ENCODE results near the gene DLX3. TPM values are rescaled to one million over a fixed set of nuclear protein-coding genes. Genes with fewer than 3 reads are reported as not detected.
"Not testable (repeated sequence)": the region's sequence is repeated elsewhere in the genome, so short reads cannot be mapped to it uniquely, and the experiment has no call there.

Gene DLX3
- polyA plus RNA-seq, 3 donors: not detected

DNA sequence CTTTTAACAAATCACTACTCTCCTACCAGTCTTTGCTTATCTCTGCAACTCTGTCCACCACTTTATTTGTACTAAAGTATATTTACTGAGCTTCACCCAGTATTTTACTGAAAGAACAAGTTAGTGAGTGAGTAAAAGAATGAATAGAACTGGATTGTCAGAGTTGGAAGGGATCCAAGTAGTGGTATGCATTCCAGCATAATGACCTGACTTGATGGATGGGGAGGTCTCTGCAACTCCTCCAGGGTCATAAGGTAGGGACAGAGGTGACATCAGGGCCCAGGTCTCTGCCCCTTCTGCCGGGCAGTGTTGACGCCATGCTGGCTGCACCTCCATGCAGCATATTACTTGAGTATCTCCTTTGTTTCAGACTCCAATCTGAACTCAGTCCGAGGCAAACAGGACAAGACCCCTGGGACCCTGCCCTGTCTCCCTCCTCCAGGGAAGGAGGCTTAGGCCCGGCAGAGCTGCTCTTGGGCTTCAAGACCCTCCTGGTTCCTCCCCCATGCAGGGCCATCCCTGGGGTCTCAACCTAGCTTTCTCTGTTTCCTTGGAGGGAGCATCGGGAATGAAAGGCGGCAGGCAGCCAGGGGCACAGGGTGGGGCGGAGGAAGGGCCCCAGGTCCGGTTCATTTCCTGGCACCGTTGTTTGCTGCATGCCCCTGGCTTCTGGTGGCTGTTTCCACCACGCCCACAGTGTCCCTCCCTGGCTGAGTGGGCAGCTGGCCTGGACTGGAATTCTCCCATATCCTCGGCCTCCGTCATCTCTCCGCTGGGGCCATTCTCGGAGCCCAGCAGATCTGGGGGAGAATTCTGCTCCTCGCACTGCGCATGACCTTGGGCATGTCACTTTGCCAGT lies 48.5 kb upstream of the DLX3 start:
- Mint-ChIP-seq H3K4me3 (no peak overlapping the region), H3K27ac (peak overlapping the region in 1 of 7 donors; percentile 68), H3K36me3 (no peaks in the 10 kb centered on the region), H3K27me3 (ENCODE audit: low read depth in 3 of 3) (peaks cover 5 to 7% (median 6%) of the 10 kb centered on the region in 3 donors), H3K9me3 (no peaks in the 10 kb centered on the region), H3K4me1 (peaks cover 5% of the 10 kb centered on the region)
- Histone ChIP-seq H3K79me2 (ENCODE audit: insufficient read depth, low read length) (no peaks in the 10 kb centered on the region), H3K4me2 (replicated peaks; ENCODE audit: extremely low read depth, low read length, poor library complexity, severe bottlenecking) (no peak overlapping the region), H2AFZ (ENCODE audit: insufficient read depth, low read depth, low read length, poor library complexity, severe bottlenecking) (no peak overlapping the region), H3K9me3 (replicated peaks in 1 of 2; ENCODE audit: control insufficient read depth in 1 of 2, insufficient read depth in 1 of 2, low read length in 2 of 2) (no peaks in the 10 kb centered on the region), H3K4me1 (ENCODE audit: control insufficient read depth in 1 of 2, insufficient read depth in 2 of 2, low read length in 2 of 2) (no peaks in the 10 kb centered on the region), H3K9ac (ENCODE audit: insufficient read depth, low read length, poor library complexity, severe bottlenecking) (peak overlapping the region; percentile 12), H3K4me3 (replicated peaks in 1 of 3; ENCODE audit: low read depth in 2 of 3, low read length in 3 of 3) (no peak overlapping the region), H4K20me1 (ENCODE audit: insufficient read depth, low read length) (no peaks in the 10 kb centered on the region), H3K27me3 (ENCODE audit: control insufficient read depth in 2 of 2, insufficient read depth in 2 of 2, low read length in 2 of 2) (no peaks in the 10 kb centered on the region), H3K36me3 (replicated peaks in 1 of 2; ENCODE audit: control insufficient read depth in 1 of 2, insufficient read depth in 2 of 2, low read length in 2 of 2) (no peaks in the 10 kb centered on the region), H3K27ac (ENCODE audit: low read depth in 1 of 2, low read length in 2 of 2) (no peak overlapping the region)
- intact Hi-C loops (cut with micrococcal nuclease): no loop called here
- WGBS (ENCODE audit: insufficient coverage): 88% methylated on average over 14 of the region's 16 CpGs
- no peak for DNase-seq
- TF ChIP-seq, protein P1, sequence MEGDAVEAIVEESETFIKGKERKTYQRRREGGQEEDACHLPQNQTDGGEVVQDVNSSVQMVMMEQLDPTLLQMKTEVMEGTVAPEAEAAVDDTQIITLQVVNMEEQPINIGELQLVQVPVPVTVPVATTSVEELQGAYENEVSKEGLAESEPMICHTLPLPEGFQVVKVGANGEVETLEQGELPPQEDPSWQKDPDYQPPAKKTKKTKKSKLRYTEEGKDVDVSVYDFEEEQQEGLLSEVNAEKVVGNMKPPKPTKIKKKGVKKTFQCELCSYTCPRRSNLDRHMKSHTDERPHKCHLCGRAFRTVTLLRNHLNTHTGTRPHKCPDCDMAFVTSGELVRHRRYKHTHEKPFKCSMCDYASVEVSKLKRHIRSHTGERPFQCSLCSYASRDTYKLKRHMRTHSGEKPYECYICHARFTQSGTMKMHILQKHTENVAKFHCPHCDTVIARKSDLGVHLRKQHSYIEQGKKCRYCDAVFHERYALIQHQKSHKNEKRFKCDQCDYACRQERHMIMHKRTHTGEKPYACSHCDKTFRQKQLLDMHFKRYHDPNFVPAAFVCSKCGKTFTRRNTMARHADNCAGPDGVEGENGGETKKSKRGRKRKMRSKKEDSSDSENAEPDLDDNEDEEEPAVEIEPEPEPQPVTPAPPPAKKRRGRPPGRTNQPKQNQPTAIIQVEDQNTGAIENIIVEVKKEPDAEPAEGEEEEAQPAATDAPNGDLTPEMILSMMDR (IDR thresholded peaks at IDR 0.05): no peak

DNA sequence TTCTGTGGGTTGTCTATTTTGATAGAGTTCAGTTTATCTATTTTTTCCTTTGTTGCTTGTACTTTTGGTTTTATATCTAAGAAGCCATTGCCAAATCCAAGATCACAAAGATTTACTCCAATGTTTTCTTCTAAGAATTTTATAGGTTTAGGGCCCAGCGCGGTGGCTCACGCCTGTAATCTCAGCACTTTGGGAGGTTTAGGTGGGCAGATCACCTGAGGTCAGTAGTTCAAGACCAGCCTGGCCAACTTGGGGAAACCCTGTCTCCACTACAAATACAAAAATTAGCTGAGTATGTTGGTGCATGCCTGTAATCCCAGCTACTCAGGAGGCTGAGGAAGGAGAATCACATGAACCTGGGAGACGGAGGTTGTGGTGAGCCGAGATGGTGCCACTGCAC lies 47.2 kb upstream of the DLX3 start:
- no peaks in the 10 kb centered on the region for H3K27me3 ChIP-seq (ENCODE audit: control insufficient read depth in 2 of 2, insufficient read depth in 2 of 2, low read length in 2 of 2)
- WGBS (ENCODE audit: insufficient coverage): no CpG with 5 or more reads among the region's 5 CpGs
- H3K4me3 ChIP-seq (replicated peaks in 1 of 3; ENCODE audit: low read depth in 2 of 3, low read length in 3 of 3): no peak overlapping the region
- Mint-ChIP-seq H3K36me3 (no peaks in the 10 kb centered on the region), H3K4me3 (no peak overlapping the region), H3K27ac (no peak overlapping the region), H3K9me3 (no peaks in the 10 kb centered on the region), H3K4me1 (no peaks in the 10 kb centered on the region), H3K27me3 (ENCODE audit: low read depth in 3 of 3) (peaks cover 5 to 8% (median 7%) of the 10 kb centered on the region in 3 donors)
- no peaks in the 10 kb centered on the region for H3K79me2 ChIP-seq (ENCODE audit: insufficient read depth, low read length)
- no peaks in the 10 kb centered on the region for H3K9me3 ChIP-seq (replicated peaks in 1 of 2; ENCODE audit: control insufficient read depth in 1 of 2, insufficient read depth in 1 of 2, low read length in 2 of 2)
- H2AFZ ChIP-seq (ENCODE audit: insufficient read depth, low read depth, low read length, poor library complexity, severe bottlenecking): no peak overlapping the region
- H3K4me2 ChIP-seq (replicated peaks; ENCODE audit: extremely low read depth, low read length, poor library complexity, severe bottlenecking): no peak overlapping the region
- intact Hi-C loops (cut with micrococcal nuclease): no loop called here
- H3K4me1 ChIP-seq (ENCODE audit: control insufficient read depth in 1 of 2, insufficient read depth in 2 of 2, low read length in 2 of 2): no peaks in the 10 kb centered on the region
- no peak overlapping the region for H3K9ac ChIP-seq (ENCODE audit: insufficient read depth, low read length, poor library complexity, severe bottlenecking)
- TF ChIP-seq, protein P1 (IDR thresholded peaks at IDR 0.05): no peak
- DNase-seq: no peak
- H3K36me3 ChIP-seq (replicated peaks in 1 of 2; ENCODE audit: control insufficient read depth in 1 of 2, insufficient read depth in 2 of 2, low read length in 2 of 2): no peaks in the 10 kb centered on the region
- H3K27ac ChIP-seq (ENCODE audit: low read depth in 1 of 2, low read length in 2 of 2): no peak overlapping the region
- H4K20me1 ChIP-seq (ENCODE audit: insufficient read depth, low read length): no peaks in the 10 kb centered on the region

DNA sequence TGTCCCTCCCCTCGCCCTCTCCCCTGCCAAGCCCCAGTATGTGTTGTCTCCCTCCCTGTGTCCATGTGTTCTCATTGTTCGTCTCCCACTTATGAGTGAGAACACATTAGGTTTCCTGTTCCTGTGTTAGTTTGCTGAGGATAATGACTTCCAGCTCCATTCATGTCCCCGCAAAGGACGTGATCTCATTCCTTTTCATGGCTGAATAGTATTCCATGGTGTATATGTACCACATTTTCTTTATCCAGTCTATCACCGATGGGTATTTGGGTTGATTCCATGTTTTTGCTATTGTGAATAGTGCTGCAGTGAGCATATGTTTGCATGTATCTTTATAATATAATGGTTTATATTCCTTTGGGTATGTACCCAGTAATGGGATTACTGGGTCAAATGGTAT lies 45.5 kb upstream of the DLX3 start:
- H3K27me3 ChIP-seq (ENCODE audit: control insufficient read depth in 2 of 2, insufficient read depth in 2 of 2, low read length in 2 of 2); H3K9me3 ChIP-seq (replicated peaks in 1 of 2; ENCODE audit: control insufficient read depth in 1 of 2, insufficient read depth in 1 of 2, low read length in 2 of 2); intact Hi-C loops (cut with micrococcal nuclease); H3K4me2 ChIP-seq (replicated peaks; ENCODE audit: extremely low read depth, low read length, poor library complexity, severe bottlenecking); H4K20me1 ChIP-seq (ENCODE audit: insufficient read depth, low read length); H3K9me3 Mint-ChIP-seq; H3K4me3 ChIP-seq (replicated peaks in 1 of 3; ENCODE audit: low read depth in 2 of 3, low read length in 3 of 3); DNase-seq; H3K27ac ChIP-seq (ENCODE audit: low read depth in 1 of 2, low read length in 2 of 2); H3K4me1 Mint-ChIP-seq; H3K36me3 Mint-ChIP-seq; H3K27ac Mint-ChIP-seq; H3K4me3 Mint-ChIP-seq; H3K79me2 ChIP-seq (ENCODE audit: insufficient read depth, low read length); H3K4me1 ChIP-seq (ENCODE audit: control insufficient read depth in 1 of 2, insufficient read depth in 2 of 2, low read length in 2 of 2); H3K36me3 ChIP-seq (replicated peaks in 1 of 2; ENCODE audit: control insufficient read depth in 1 of 2, insufficient read depth in 2 of 2, low read length in 2 of 2); H3K27me3 Mint-ChIP-seq (ENCODE audit: low read depth in 3 of 3); H2AFZ ChIP-seq (ENCODE audit: insufficient read depth, low read depth, low read length, poor library complexity, severe bottlenecking); H3K9ac ChIP-seq (ENCODE audit: insufficient read depth, low read length, poor library complexity, severe bottlenecking): not testable (repeated sequence)
- WGBS (ENCODE audit: insufficient coverage): no CpG with 5 or more reads among the region's 5 CpGs
